CD4-positive, alpha-beta T cell (primary cell): Measurements from ENCODE around the gene FAM219A. TPM values are rescaled to one million over a fixed set of nuclear protein-coding genes. Genes with fewer than 3 reads are reported as not detected.

ENCODE experiments used
- ATAC-seq: fragments of 200-7000 bp; cut with Tn5 transposase; one replicate; pipeline ENCODE4 v1.10.0; 2022; ENCODE audit warnings: mild to moderate bottlenecking; ENCODE audit not compliant: poor library complexity
- CTCF ChIA-PET: fragments of 350-600 bp; sonication (Branson Sonifier 250); formaldehyde crosslinking; loops from one replicate; lab custom pipeline; 2021; ENCODE audit warnings: antibody characterized with exemption, inconsistent platforms; lab: Charles Lee
- POLR2A ChIA-PET: fragments of 350-600 bp; sonication (Branson Sonifier 250); formaldehyde crosslinking; loops from one replicate; lab custom pipeline; 2021; ENCODE audit warnings: antibody characterized with exemption, inconsistent platforms; lab: Charles Lee
- DNase-seq, 14 experiments: peaks; one replicate each; pipeline ENCODE4 v3.0.0-alpha.2; 2013 to 2020; ENCODE audit warnings: mixed read lengths in 2 of 14
- H3K27ac ChIP-seq, 2 donors: one replicate each; pipeline versions ENCODE4 v1.5.1 to v1.7.0; 2013; ENCODE audit warnings: low read length in 2 of 2, low read depth in 1 of 2, mild to moderate bottlenecking in 1 of 2
- H3K27me3 ChIP-seq, 2 experiments: 1 replicate in 1 of 2; 2 replicates in 1 of 2; pipeline versions ENCODE4 v1.6.1 to v1.7.0; 2013; ENCODE audit warnings: low read length in 2 of 2, control low read depth in 1 of 2, mild to moderate bottlenecking in 1 of 2, moderate library complexity in 1 of 2; ENCODE audit not compliant: insufficient read depth in 2 of 2, control insufficient read depth in 1 of 2
- H3K36me3 ChIP-seq: one replicate; pipeline ENCODE4 v1.6.1; 2013; ENCODE audit warnings: low read length, control low read depth; ENCODE audit not compliant: insufficient read depth
- H3K4me1 ChIP-seq: one replicate; pipeline ENCODE4 v1.6.1; 2013; ENCODE audit warnings: low read length, control low read depth; ENCODE audit not compliant: insufficient read depth
- H3K4me3 ChIP-seq: one replicate; pipeline ENCODE4 v1.5.1; 2013; ENCODE audit warnings: mild to moderate bottlenecking, low read length, moderate library complexity
- H3K9me3 ChIP-seq, 2 experiments: 1 replicate in 1 of 2; 2 replicates in 1 of 2; pipeline versions ENCODE4 v1.6.1 to v1.7.0; 2013; ENCODE audit warnings: low read length in 2 of 2, mild to moderate bottlenecking in 2 of 2, control low read depth in 1 of 2, moderate library complexity in 1 of 2; ENCODE audit not compliant: control insufficient read depth in 1 of 2, insufficient read depth in 1 of 2
- H3K27ac Mint-ChIP-seq: one replicate; pipeline ENCODE4 v1.8.0; 2020; ENCODE audit warnings: mixed read lengths
- H3K27me3 Mint-ChIP-seq: one replicate; pipeline ENCODE4 v1.8.0; 2021; ENCODE audit warnings: mixed read lengths
- H3K36me3 Mint-ChIP-seq: one replicate; pipeline ENCODE4 v1.8.0; 2021; ENCODE audit warnings: low read depth, mixed read lengths
- H3K4me1 Mint-ChIP-seq: one replicate; pipeline ENCODE4 v1.8.0; 2021; ENCODE audit warnings: low read depth, mixed read lengths
- H3K4me3 Mint-ChIP-seq: one replicate; pipeline ENCODE4 v1.8.0; 2020; ENCODE audit warnings: mild to moderate bottlenecking, mixed read lengths
- H3K9me3 Mint-ChIP-seq: one replicate; pipeline ENCODE4 v1.8.0; 2020; ENCODE audit warnings: mixed read lengths
- CTCF ChIP-seq: fragments of 200-600 bp; IDR thresholded peaks from one replicate; pipeline ENCODE4 v1.8.0; 2022; ENCODE audit warnings: antibody characterized with exemption, mild to moderate bottlenecking
- intact Hi-C, 2 experiments: fragments of 100-400 bp; cut with DNase I in 1 of 2; cut with micrococcal nuclease in 1 of 2; formaldehyde crosslinking; loops; one replicate each; pipeline versions ENCODE4 v1.15.1 to v1.9.0; 2023 to 2025; cut with DNase I, micrococcal nuclease
- total RNA-seq, 174 experiments: library from RNA in 2 of 174; stranded (reverse) in 2 of 174; gene quantifications; one replicate each; pipeline ENCODE4 v1.2.3 and lab custom pipeline; 2021 to 2026

The FAM219A gene
- total RNA-seq, 2 experiments from 2014 or later, result 7.7 to 8.5 TPM

GRCh38 chr9:34366365-34366764 is 92.0 kb downstream of the FAM219A start:
- peaks cover 16% of the 10 kb centered on the region for H3K36me3 Mint-ChIP-seq
- CTCF ChIA-PET, result interaction anchor here (1.4 kb wide), 1 partner anchor 13 kb away, joined by 3 read pairs; no protein-coding TSS in a partner anchor
- Histone ChIP-seq H3K27ac (no peak overlapping the region), H3K4me1 (peaks cover 14% of the 10 kb centered on the region), H3K4me3 (no peak overlapping the region), H3K9me3 (peaks cover 0 to 9% of the 10 kb centered on the region in 2 experiments), H3K36me3 (no peaks in the 10 kb centered on the region), H3K27me3 (no peaks in the 10 kb centered on the region)
- H3K4me3 Mint-ChIP-seq, result no peak overlapping the region
- H3K4me1 Mint-ChIP-seq, result peaks cover 20% of the 10 kb centered on the region
- DNase-seq (no peak), ATAC-seq (no peak)
- intact Hi-C loops, result no loop called here
- no peaks in the 10 kb centered on the region for H3K27me3 Mint-ChIP-seq
- no peaks in the 10 kb centered on the region for H3K9me3 Mint-ChIP-seq
- H3K27ac Mint-ChIP-seq, result no peak overlapping the region
- no peak for TF ChIP-seq CTCF
- POLR2A ChIA-PET, result no interaction called here

GRCh38 chr9:34365282-34365681 is 93.1 kb downstream of the FAM219A start:
- Mint-ChIP-seq H3K9me3 (no peaks in the 10 kb centered on the region), H3K27ac (no peak overlapping the region), H3K36me3 (peaks cover 16% of the 10 kb centered on the region), H3K4me3 (no peak overlapping the region), H3K27me3 (no peaks in the 10 kb centered on the region), H3K4me1 (peaks cover 20% of the 10 kb centered on the region)
- DNase-seq (no peak), ATAC-seq (no peak)
- Histone ChIP-seq H3K9me3 (no peaks in the 10 kb centered on the region), H3K4me3 (no peak overlapping the region), H3K36me3 (no peaks in the 10 kb centered on the region), H3K27me3 (no peaks in the 10 kb centered on the region), H3K4me1 (peaks cover 14% of the 10 kb centered on the region), H3K27ac (no peak overlapping the region)
- ChIA-PET CTCF (no interaction called here), POLR2A (no interaction called here)
- TF ChIP-seq CTCF, result no peak
- intact Hi-C loops, result no loop called here

- Mint-ChIP-seq H3K36me3 (peaks cover 17% of the 10 kb centered on the region), H3K27me3 (no peaks in the 10 kb centered on the region), H3K4me1 (peaks cover 20% of the 10 kb centered on the region), H3K27ac (peak overlapping the region; percentile 5), H3K4me3 (peak overlapping the region; percentile 3), H3K9me3 (no peaks in the 10 kb centered on the region)
- Histone ChIP-seq H3K36me3 (no peaks in the 10 kb centered on the region), H3K27ac (no peak overlapping the region), H3K4me1 (peaks cover 14% of the 10 kb centered on the region), H3K27me3 (no peaks in the 10 kb centered on the region), H3K9me3 (no peaks in the 10 kb centered on the region), H3K4me3 (no peak overlapping the region)
- ChIA-PET POLR2A (interaction anchor here (2.0 kb wide), 1 partner anchor 13 kb away, joined by 10 read pairs; the partner anchor contains the start of gene MYORG), CTCF (interaction anchor here (0.9 kb wide), 1 partner anchor 16 kb away, joined by 3 read pairs; no protein-coding TSS in a partner anchor)
- TF ChIP-seq CTCF, result no peak
- ATAC-seq, result peak; percentile 56
- DNase-seq, result peak in 2 of 14 experiments; percentile 27 to 40
- intact Hi-C loops, result no loop called here
Measured at GRCh38 chr9:34363619-34364351, 94.6 kb downstream of the FAM219A start.
